Karpas-422 (cell line): ENCODE measurements around the gene HIC2. TPM values are rescaled to one million over a fixed set of nuclear protein-coding genes. Genes with fewer than 3 reads are reported as not detected.
"Not testable (repeated sequence)": the region's sequence is repeated elsewhere in the genome, so short reads cannot be mapped to it uniquely, and the experiment has no call there.

Experiments used
- DNase-seq: peaks from one replicate; pipeline ENCODE4 v3.0.0-alpha.2; 2015
- H2AFZ ChIP-seq: fragments of 200-600 bp; sonication (generic); 2 replicates; pipeline ENCODE4 v1.6.1; 2014; ENCODE audit warnings: antibody characterized with exemption, low read length, mixed read lengths
- H3K27ac ChIP-seq: fragments of 200-600 bp; sonication (generic); 2 replicates; pipeline ENCODE4 v1.5.1; 2014; ENCODE audit warnings: mild to moderate bottlenecking, low read length, moderate library complexity
- H3K27me3 ChIP-seq: fragments of 200-600 bp; sonication (generic); 2 replicates; pipeline ENCODE4 v1.6.1; 2014; ENCODE audit warnings: low read length, mixed read lengths
- H3K36me3 ChIP-seq: fragments of 200-600 bp; sonication (generic); 2 replicates; pipeline ENCODE4 v1.6.1; 2014; ENCODE audit warnings: low read length, mixed read lengths; ENCODE audit not compliant: insufficient read depth
- H3K4me1 ChIP-seq: fragments of 200-600 bp; sonication (generic); 2 replicates; pipeline ENCODE4 v1.6.1; 2014; ENCODE audit warnings: mild to moderate bottlenecking, low read length, mixed read lengths
- H3K4me2 ChIP-seq: fragments of 200-600 bp; sonication (generic); 2 replicates; pipeline ENCODE4 v1.6.1; 2014; ENCODE audit warnings: low read length, low read depth, mild to moderate bottlenecking; ENCODE audit not compliant: poor library complexity, severe bottlenecking
- H3K4me3 ChIP-seq: fragments of 200-600 bp; sonication (generic); 2 replicates; pipeline ENCODE4 v1.5.1; 2014; ENCODE audit warnings: mild to moderate bottlenecking, antibody characterized with exemption, low read length, mixed read lengths
- H3K79me2 ChIP-seq: fragments of 200-600 bp; sonication (generic); 2 replicates; pipeline ENCODE4 v1.6.1; 2014; ENCODE audit warnings: mild to moderate bottlenecking, low read length, mixed read lengths
- H3K9ac ChIP-seq: fragments of 200-600 bp; sonication (generic); 2 replicates; pipeline ENCODE4 v1.6.0; 2014; ENCODE audit warnings: low read length
- H3K9me2 ChIP-seq: fragments of 200-600 bp; sonication (generic), shearing (Covaris generic); replicated peaks from 2 replicates; pipeline ENCODE4 v1.6.0; 2014; ENCODE audit warnings: mild to moderate bottlenecking, low read length, moderate library complexity; ENCODE audit not compliant: insufficient read depth
- H3K9me3 ChIP-seq: fragments of 300-700, 200-600 bp; sonication (generic); 2 replicates; pipeline ENCODE4 v1.6.1; 2014; ENCODE audit warnings: low read length, mixed read lengths
- H4K20me1 ChIP-seq: fragments of 200-600 bp; sonication (generic); 2 replicates; pipeline ENCODE4 v1.6.1; 2014; ENCODE audit warnings: mild to moderate bottlenecking, antibody characterized with exemption, low read length, low read depth; ENCODE audit not compliant: insufficient read depth
- total RNA-seq: library from RNA; depleted of rRNA; stranded (reverse); fragments of >200 nt; shearing (Covaris generic); gene quantifications from 2 replicates; pipeline ENCODE4 v1.2.3, GENCODE V29; 2014; ENCODE audit warnings: low replicate concordance; rRNA removed

The HIC2 gene
- 4.4 and 5.8 TPM in 2 replicates for total RNA-seq

- H4K20me1 ChIP-seq, H2AFZ ChIP-seq, H3K27ac ChIP-seq, H3K79me2 ChIP-seq, H3K9me2 ChIP-seq, H3K9me3 ChIP-seq, H3K4me1 ChIP-seq, DNase-seq, H3K36me3 ChIP-seq, H3K4me2 ChIP-seq, H3K27me3 ChIP-seq: not testable (repeated sequence)
- H3K9ac ChIP-seq, result peak within 1 kb of the TSS; percentile 55; the same call in 1 of the 2 replicates
- H3K4me3 ChIP-seq, result peak within 1 kb of the TSS; percentile 54; the same call in 1 of the 2 replicates
Observed at GRCh38 chr22:21417227-21417746, at the start of gene HIC2. Gene HIC2, plus strand, starts transcription at chr22:21417371. Its CDS starts 25,461 bp downstream, at chr22:21442832.

GRCh38 chr22:21368603-21369310, 48.4 kb upstream of the HIC2 start:
- H3K27ac ChIP-seq, H2AFZ ChIP-seq, DNase-seq, H3K36me3 ChIP-seq, H3K9me2 ChIP-seq, H3K79me2 ChIP-seq, H3K4me1 ChIP-seq, H3K4me3 ChIP-seq, H3K4me2 ChIP-seq, H3K9me3 ChIP-seq, H3K27me3 ChIP-seq, H4K20me1 ChIP-seq, H3K9ac ChIP-seq: not testable (repeated sequence)

GRCh38 chr22:21375880-21376279, 41.3 kb upstream of the HIC2 start:
- not testable (repeated sequence) for H3K36me3 ChIP-seq, DNase-seq, H3K9ac ChIP-seq, H3K27ac ChIP-seq, H3K79me2 ChIP-seq, H3K9me3 ChIP-seq, H2AFZ ChIP-seq, H3K27me3 ChIP-seq, H3K4me1 ChIP-seq, H3K4me3 ChIP-seq, H3K9me2 ChIP-seq, H3K4me2 ChIP-seq, H4K20me1 ChIP-seq

- not testable (repeated sequence) for DNase-seq, H4K20me1 ChIP-seq, H3K27ac ChIP-seq, H3K79me2 ChIP-seq, H3K9ac ChIP-seq, H3K4me2 ChIP-seq, H3K4me1 ChIP-seq, H3K9me3 ChIP-seq, H3K4me3 ChIP-seq, H3K36me3 ChIP-seq, H2AFZ ChIP-seq, H3K27me3 ChIP-seq, H3K9me2 ChIP-seq
Observed at GRCh38 chr22:21383701-21384467, 33.3 kb upstream of the HIC2 start, which contains the start of gene RIMBP3B. Gene RIMBP3B, plus strand, starts transcription at chr22:21383751. Its CDS starts 108 bp downstream, at chr22:21383859.

GRCh38 chr22:21384468-21385357, 32.5 kb upstream of the HIC2 start:
- not testable (repeated sequence) for H4K20me1 ChIP-seq, H2AFZ ChIP-seq, DNase-seq, H3K4me3 ChIP-seq, H3K9me3 ChIP-seq, H3K36me3 ChIP-seq, H3K27ac ChIP-seq, H3K27me3 ChIP-seq, H3K79me2 ChIP-seq, H3K9me2 ChIP-seq, H3K4me2 ChIP-seq, H3K4me1 ChIP-seq, H3K9ac ChIP-seq

GRCh38 chr22:21389480-21389879, 27.7 kb upstream of the HIC2 start:
- not testable (repeated sequence) for H4K20me1 ChIP-seq, H3K27ac ChIP-seq, H3K9ac ChIP-seq, H2AFZ ChIP-seq, DNase-seq, H3K9me2 ChIP-seq, H3K9me3 ChIP-seq, H3K27me3 ChIP-seq, H3K4me3 ChIP-seq, H3K36me3 ChIP-seq, H3K4me1 ChIP-seq, H3K79me2 ChIP-seq, H3K4me2 ChIP-seq

GRCh38 chr22:21390013-21390412, 27.2 kb upstream of the HIC2 start:
- H4K20me1 ChIP-seq, DNase-seq, H3K9ac ChIP-seq, H3K4me1 ChIP-seq, H3K4me3 ChIP-seq, H3K79me2 ChIP-seq, H3K27me3 ChIP-seq, H3K9me3 ChIP-seq, H3K9me2 ChIP-seq, H2AFZ ChIP-seq, H3K27ac ChIP-seq, H3K36me3 ChIP-seq, H3K4me2 ChIP-seq: not testable (repeated sequence)

- not testable (repeated sequence) for H3K4me3 ChIP-seq, H2AFZ ChIP-seq, H4K20me1 ChIP-seq, H3K4me2 ChIP-seq, H3K27me3 ChIP-seq, H3K36me3 ChIP-seq, H3K27ac ChIP-seq, DNase-seq, H3K9ac ChIP-seq, H3K9me2 ChIP-seq, H3K9me3 ChIP-seq, H3K4me1 ChIP-seq, H3K79me2 ChIP-seq
Observed at GRCh38 chr22:21394613-21395012, 22.6 kb upstream of the HIC2 start.
